ENCODE data around the gene LDLRAD1.

Gene LDLRAD1

GRCh38 chr1:54010415-54011117 is 7.4 kb downstream of the LDLRAD1 start:
- no peaks in the 10 kb centered on the region for H3K9me3 ChIP-seq (ENCODE audit: control insufficient read depth, insufficient read depth, low read depth, low read length)
- ChIA-PET CTCF (no interaction called here), POLR2A (no interaction called here)
- no peak overlapping the region for H3K4me3 ChIP-seq (ENCODE audit: low read depth, low read length)
- TF ChIP-seq BCL11A (tag by site-specific recombination; IDR thresholded peaks at IDR 0.05; ENCODE audit: low read depth), result no peak
- TF ChIP-seq SCRT1 (tag by site-specific recombination; IDR thresholded peaks at IDR 0.05; ENCODE audit: borderline replicate concordance), result no peak
- no peak for TF ChIP-seq ZNF76 (tag by site-specific recombination; IDR thresholded peaks at IDR 0.05; ENCODE audit: borderline replicate concordance, low read depth)
- TF ChIP-seq ZNF585B (tag by site-specific recombination; IDR thresholded peaks at IDR 0.05), result no peak
- TF ChIP-seq TSHZ1 (tag by site-specific recombination; IDR thresholded peaks at IDR 0.05; ENCODE audit: borderline replicate concordance), result no peak
- TF ChIP-seq ZNF132 (tag by site-specific recombination; IDR thresholded peaks at IDR 0.05; ENCODE audit: borderline replicate concordance), result no peak
- peak; percentile 75 for TF ChIP-seq REST (tag by site-specific recombination; IDR thresholded peaks at IDR 0.05)
- no peaks in the 10 kb centered on the region for H3K36me3 ChIP-seq (ENCODE audit: control insufficient read depth in 2 of 2, insufficient read depth in 1 of 2, low read length in 2 of 2)
- H3K27ac ChIP-seq (ENCODE audit: extremely low read depth, low read depth, low read length), result no peak overlapping the region
- H3K4me1 ChIP-seq (ENCODE audit: control insufficient read depth, insufficient read depth, low read length), result no peaks in the 10 kb centered on the region

GRCh38 chr1:54009406-54009805 is 8.6 kb downstream of the LDLRAD1 start:
- POLR2A ChIA-PET, result no interaction called here
- no peaks in the 10 kb centered on the region for H3K9me3 ChIP-seq (ENCODE audit: control insufficient read depth, insufficient read depth, low read depth, low read length)
- H3K4me3 ChIP-seq (ENCODE audit: low read depth, low read length), result no peak overlapping the region
- no peaks in the 10 kb centered on the region for H3K36me3 ChIP-seq (ENCODE audit: control insufficient read depth in 2 of 2, insufficient read depth in 1 of 2, low read length in 2 of 2)
- no peaks in the 10 kb centered on the region for H3K4me1 ChIP-seq (ENCODE audit: control insufficient read depth, insufficient read depth, low read length)
- CTCF ChIA-PET, result interaction anchor here (0.6 kb wide), 1 partner anchor 50 kb away, joined by 3 read pairs; no protein-coding TSS in a partner anchor
- H3K27ac ChIP-seq (ENCODE audit: extremely low read depth, low read depth, low read length), result no peak overlapping the region
- TF ChIP-seq ZNF48 (tag by site-specific recombination; IDR thresholded peaks at IDR 0.05) (no peak), PRDM6 (tag by site-specific recombination; IDR thresholded peaks at IDR 0.05) (no peak), ZNF501 (tag by site-specific recombination; IDR thresholded peaks at IDR 0.05) (no peak), ZNF175 (tag by site-specific recombination; IDR thresholded peaks at IDR 0.05) (no peak), ZXDB (tag by site-specific recombination; IDR thresholded peaks at IDR 0.05) (no peak), ZNF341 (tag by site-specific recombination; IDR thresholded peaks at IDR 0.05; ENCODE audit: low read depth) (no peak), ZNF660 (tag by site-specific recombination; IDR thresholded peaks at IDR 0.05) (no peak), ZNF776 (tag by site-specific recombination; IDR thresholded peaks at IDR 0.05; ENCODE audit: borderline replicate concordance) (no peak), ZNF398 (tag by site-specific recombination; IDR thresholded peaks at IDR 0.05) (no peak), TCF7L2 (IDR thresholded peaks at IDR 0.05; ENCODE audit: borderline replicate concordance, low read depth, low read length) (no peak), ZNF777 (tag by site-specific recombination; IDR thresholded peaks at IDR 0.05; ENCODE audit: borderline replicate concordance) (no peak), ZNF654 (tag by site-specific recombination; IDR thresholded peaks at IDR 0.05; ENCODE audit: low read depth) (no peak), ZNF610 (tag by site-specific recombination; IDR thresholded peaks at IDR 0.05; ENCODE audit: borderline replicate concordance) (no peak), ZNF248 (tag by site-specific recombination; IDR thresholded peaks at IDR 0.05) (no peak), KLF1 (tag by site-specific recombination; IDR thresholded peaks at IDR 0.05) (no peak), ZNF510 (tag by site-specific recombination; IDR thresholded peaks at IDR 0.05; ENCODE audit: insufficient replicate concordance) (no peak)

Measured in HEK293 (cell line).